Measurements from ENCODE around the gene FHOD3.

FHOD3 gene

DNA sequence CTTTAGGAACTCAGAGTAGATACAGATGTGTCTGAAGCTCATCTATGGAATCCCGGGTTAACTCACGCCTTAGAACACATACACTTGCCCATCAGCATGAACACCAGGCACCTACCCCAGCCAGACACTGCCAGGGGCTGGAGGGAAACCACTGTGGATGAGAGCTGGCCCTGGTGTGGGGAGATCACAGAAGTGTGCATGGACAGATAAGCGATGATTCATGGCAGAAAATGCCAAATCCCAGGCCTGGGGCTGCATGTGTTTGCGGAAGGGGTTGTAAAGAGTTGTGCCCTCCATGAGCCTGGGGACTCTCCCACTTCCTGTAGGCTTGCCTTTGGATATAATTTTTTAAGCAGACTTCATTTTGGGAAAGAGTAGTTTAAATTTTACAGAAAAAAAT, 193.4 kb downstream of the FHOD3 start:
- DNase-seq = no peak

- DNase-seq = no peak
Measured at GRCh38 chr18:36492604-36493329, 195.3 kb downstream of the FHOD3 start.

GRCh38 chr18:36493349-36494159, 196.0 kb downstream of the FHOD3 start:
- DNase-seq = no peak

DNA sequence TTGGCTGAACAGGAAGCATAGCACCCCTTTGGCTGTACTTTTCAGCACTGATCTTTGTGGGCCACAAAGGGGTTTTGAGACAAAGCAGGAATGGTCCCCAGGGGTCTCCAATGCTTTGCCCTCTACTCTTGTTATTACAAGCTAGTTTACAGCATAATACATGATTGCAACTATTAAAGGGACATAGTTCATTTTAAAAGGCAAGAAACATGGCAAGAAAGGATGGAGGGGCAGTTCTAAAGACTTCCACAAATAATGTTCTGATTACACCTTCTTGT, 196.6 kb downstream of the FHOD3 start:
- DNase-seq = no peak

DNA sequence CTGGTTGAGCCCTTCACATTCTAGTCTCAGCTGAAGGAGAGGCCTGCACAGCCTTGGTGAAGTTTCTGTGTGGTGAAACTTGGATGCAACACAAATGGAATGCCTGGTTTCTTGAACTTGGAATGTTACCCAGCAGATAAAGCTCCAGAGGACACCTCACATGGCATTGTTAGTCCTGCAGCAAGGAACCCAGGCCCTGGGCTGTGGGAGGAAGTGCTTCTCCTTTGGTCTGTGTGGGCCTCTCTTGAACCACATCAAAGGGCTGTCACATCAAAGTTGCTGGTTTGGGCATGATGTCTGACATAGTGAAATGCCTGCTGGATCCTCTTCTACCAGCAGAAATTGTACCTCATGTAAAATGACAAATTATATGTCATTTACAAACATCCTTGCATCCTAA, 198.5 kb downstream of the FHOD3 start:
- no peak for DNase-seq

DNA sequence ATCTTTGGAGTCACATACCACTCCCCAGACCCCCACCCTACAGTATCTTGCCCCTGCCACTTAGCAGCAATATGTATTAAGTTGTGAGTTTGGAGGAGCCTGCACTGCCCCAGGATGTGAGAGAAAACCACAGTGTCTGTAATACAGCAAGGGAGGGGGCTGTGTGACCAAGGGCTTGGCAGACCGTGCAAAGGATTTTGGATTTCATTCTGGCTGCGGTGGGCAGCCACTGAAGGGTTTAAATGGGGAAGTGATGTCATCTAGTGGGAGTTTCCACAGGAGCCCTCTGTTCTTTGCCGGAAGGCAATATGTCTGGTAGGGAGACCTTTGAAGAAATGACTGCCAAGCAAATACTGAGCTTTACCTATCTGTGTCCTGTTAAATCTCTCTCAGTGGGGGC, 202.4 kb downstream of the FHOD3 start:
- DNase-seq = no peak

- no peak for DNase-seq
Measured at GRCh38 chr18:36501100-36501499, 203.6 kb downstream of the FHOD3 start.

GRCh38 chr18:36503477-36503876, 206.0 kb downstream of the FHOD3 start:
- DNase-seq = no peak

DNA sequence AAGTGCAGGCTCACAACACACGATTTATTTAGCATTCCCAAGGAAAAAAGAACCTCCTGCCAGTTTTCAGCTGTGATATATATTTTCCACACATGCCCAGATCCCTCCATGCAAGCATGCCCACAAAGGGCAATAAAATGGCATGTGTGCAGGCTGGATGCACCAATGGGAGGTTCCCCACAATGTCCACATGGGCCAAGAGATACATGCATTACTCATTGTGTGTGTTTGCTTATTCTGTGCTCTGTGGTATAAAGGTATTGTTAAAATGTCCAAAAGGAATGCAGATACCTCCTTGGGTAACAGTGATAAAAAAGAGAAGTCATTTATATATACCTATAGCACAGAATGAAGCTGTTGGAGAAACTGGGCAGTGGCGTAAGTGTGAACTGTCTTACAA, 207.4 kb downstream of the FHOD3 start:
- DNase-seq = no peak

DNA sequence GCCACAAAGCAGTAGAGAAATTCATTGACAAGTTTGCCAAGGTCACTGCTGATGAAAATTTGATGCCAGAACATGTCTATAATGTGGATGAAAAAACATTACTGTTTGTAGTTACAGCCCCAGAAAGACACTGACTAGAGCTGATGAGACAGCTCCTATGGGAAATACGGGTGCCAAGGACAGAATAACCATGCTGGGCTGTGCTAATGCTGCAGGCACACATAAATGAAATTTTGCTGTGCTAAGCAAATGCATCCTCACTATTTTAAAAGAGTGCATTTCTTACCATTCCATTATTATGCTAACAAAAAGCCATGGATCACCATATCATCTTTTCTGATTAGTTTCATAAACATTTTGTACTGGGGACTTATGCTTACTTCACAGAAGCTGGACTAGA, 208.2 kb downstream of the FHOD3 start:
- DNase-seq = no peak

- no peak for DNase-seq
Measured at GRCh38 chr18:36509646-36510197, 212.2 kb downstream of the FHOD3 start.

GRCh38 chr18:36511791-36512352, 214.4 kb downstream of the FHOD3 start:
- no peak for DNase-seq

DNA sequence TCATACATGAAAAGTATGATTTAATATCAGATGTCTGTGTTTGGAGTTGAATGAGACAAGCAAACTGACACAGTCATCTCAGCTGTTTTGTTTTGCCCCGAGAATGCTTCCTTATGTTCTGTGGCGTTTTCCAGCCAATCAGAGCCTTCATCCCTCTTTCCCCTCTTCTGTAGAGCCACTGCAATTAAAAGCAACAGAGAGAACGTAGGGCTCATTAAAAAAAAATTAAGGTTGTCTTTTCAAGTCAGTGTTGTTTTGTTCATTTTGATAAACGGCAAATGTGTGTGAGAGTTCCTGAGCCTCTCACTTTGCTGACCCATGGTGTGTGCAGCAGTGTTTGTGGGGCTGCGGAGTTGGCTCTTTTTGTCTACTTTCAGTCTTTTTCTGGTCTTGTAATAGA, 216.0 kb downstream of the FHOD3 start:
- DNase-seq = no peak

GRCh38 chr18:36514778-36515177, 217.3 kb downstream of the FHOD3 start:
- no peak for DNase-seq

GRCh38 chr18:36516258-36516657, 218.7 kb downstream of the FHOD3 start:
- no peak for DNase-seq

DNA sequence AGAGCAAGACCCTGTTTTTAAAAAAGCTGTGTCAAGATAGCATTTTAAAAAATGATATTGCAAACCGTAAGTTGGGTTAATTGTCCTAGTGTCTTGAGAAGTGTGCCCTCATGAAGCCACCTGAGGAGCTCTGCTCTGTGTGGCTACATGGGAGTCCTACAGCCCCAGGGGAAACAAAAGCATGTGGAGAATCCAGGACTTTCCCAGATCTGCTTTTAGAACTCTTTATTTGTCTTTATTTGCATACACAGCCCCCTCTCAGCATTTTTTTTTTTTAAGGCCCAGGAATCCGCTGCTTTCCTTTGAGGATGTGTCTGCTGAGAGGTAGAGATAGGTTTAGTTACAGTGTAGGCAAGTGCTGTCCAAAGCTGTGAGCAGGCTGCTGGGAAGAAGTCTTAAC, 219.2 kb downstream of the FHOD3 start:
- DNase-seq = no peak

- DNase-seq = no peak
Measured at GRCh38 chr18:36518839-36519238, 221.3 kb downstream of the FHOD3 start.

GRCh38 chr18:36519358-36519757, 221.8 kb downstream of the FHOD3 start:
- no peak for DNase-seq

DNA sequence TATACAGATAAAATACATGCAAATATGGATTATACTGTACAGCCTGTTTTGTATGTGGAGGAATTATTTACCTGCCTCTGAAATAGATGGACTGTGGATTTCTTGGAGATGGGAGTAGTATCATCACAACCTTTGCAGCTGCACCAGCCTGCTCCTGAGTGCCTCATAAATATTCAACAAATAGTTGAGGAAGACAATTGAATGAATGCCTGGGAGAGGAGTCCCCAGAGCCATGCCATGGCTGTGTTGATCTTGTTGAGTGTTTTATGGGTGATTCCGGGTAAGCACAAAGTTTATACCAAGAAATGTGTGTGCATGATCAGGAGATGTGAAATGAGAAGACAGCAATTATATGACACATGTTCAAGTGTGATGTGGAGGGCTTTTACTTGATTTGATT, 225.0 kb downstream of the FHOD3 start:
- no peak for DNase-seq

DNA sequence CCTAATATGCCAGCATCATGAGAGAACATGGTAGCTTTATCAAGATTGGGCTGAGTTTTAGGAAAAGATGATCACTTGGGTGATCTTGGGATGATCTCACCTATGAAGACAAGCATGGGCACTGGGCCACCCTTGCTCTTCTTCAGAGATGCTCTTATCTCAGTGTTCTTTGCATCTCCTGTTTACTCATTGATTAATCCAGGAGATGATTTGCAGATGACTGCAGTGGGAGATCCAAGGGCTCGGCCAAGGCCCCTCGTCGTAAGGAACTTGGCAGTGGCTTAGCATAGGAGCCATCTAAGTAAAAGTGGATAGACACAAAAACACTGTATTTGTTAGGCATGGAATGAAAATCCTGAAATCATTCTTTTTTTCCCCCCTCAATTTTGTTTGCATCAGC, 228.4 kb downstream of the FHOD3 start:
- DNase-seq = no peak

GRCh38 chr18:36526611-36527010, 229.1 kb downstream of the FHOD3 start:
- no peak for DNase-seq

DNA sequence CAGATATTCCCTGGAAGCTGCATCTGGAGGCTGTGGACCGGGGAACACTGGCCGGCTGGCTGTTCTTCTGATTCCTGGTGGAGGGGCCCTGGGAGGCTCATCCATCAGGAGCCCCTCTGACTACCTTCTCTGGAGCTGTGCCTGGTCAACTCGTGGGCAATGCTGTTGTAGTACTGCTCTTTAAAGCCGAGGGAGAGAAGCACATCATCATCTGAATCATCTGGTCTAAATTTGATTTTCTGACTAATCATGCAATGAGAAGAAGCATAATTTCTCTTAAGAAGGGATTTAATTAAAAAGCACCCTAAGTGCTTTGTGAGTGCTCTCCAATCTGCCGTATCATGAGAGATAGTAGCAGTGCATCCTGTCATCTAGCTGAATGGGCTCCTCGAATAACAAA, 229.5 kb downstream of the FHOD3 start:
- DNase-seq = no peak

DNA sequence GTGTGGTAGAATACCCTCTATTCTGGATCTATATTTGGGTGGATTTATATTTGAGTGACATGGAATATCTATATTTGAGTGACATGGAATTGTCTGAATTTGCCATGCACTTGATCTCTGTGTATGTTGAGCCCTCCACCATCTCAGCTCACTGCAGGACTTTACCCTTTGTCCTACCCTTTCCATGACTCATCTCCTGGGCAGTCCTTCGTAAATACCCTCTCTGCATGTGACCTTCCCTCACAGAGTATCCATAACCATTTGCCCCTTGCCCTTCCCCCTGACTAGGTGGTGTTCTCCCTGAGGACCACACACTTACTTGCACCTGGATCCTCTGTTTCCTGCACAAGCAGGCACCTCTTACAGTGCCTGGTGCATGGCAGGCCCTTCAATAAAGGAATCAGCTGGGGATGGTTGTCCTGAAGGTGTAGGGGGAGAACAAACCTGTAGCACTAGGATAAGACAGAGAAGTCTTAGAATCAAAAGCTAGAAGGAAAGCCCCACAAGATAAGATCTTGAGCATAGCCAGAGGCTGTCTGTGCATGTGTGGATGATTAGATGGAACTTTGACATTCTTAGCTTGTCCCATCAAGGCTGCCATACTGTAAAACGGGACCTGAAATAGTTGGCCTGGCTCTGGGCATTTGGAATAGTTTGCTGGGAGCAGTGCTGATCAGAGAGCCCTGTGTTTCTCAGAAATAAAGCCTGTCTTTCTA, 230.4 kb downstream of the FHOD3 start:
- DNase-seq = no peak

DNA sequence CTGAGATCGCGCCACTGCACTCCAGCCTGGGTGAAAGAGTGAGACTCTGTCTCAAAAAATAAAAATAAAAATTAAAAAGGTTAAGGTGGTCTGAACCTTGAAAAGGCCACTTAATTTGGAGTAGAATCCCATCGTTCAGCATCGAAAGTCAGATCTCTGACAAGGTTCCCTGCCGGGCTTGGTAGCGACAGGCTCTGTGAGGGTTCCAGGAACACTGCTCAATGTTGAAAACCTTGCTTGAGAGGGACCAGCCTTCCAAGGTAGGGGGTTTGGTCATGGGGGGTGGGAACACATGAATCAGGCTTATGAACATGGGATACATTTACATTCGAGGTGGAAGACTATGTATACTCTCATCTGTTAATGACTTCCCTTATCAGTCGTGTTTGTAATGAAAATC, 232.2 kb downstream of the FHOD3 start:
- DNase-seq = no peak
